Fibroblast of upper back skin (primary cell): Measurements from ENCODE around the gene ZDHHC14.

ENCODE experiments used
- DNase-seq: peaks from one replicate; pipeline ENCODE4 v3.0.0-alpha.2; 2013

Gene ZDHHC14

GRCh38 chr6:157493576-157493975, 112.6 kb downstream of the ZDHHC14 start:
- no peak for DNase-seq

- DNase-seq: no peak
These were observed 113.2 kb downstream of the ZDHHC14 start for GRCh38 chr6:157494132-157494710.

- DNase-seq: no peak
These were observed 115.6 kb downstream of the ZDHHC14 start for GRCh38 chr6:157496534-157497095.

- DNase-seq: no peak
These were observed 116.6 kb downstream of the ZDHHC14 start for GRCh38 chr6:157497579-157497978.

- DNase-seq: no peak
These were observed 117.8 kb downstream of the ZDHHC14 start for GRCh38 chr6:157498817-157499216.

- no peak for DNase-seq
These were observed 119.0 kb downstream of the ZDHHC14 start for GRCh38 chr6:157500022-157500421.

GRCh38 chr6:157503018-157503747, 122.2 kb downstream of the ZDHHC14 start:
- DNase-seq: no peak

- DNase-seq: no peak
These were observed 125.0 kb downstream of the ZDHHC14 start for GRCh38 chr6:157505912-157506491.

- no peak for DNase-seq
These were observed 129.6 kb downstream of the ZDHHC14 start for GRCh38 chr6:157510323-157511188.

- DNase-seq: no peak
These were observed 130.8 kb downstream of the ZDHHC14 start for GRCh38 chr6:157511682-157512381.

GRCh38 chr6:157512382-157512682, 131.3 kb downstream of the ZDHHC14 start:
- no peak for DNase-seq

GRCh38 chr6:157513004-157513603, 132.1 kb downstream of the ZDHHC14 start:
- no peak for DNase-seq

- no peak for DNase-seq
These were observed 132.9 kb downstream of the ZDHHC14 start for GRCh38 chr6:157513619-157514485.

- peak; percentile 23 for DNase-seq
These were observed 133.9 kb downstream of the ZDHHC14 start for GRCh38 chr6:157514659-157515496.

- DNase-seq: no peak
These were observed 135.5 kb downstream of the ZDHHC14 start for GRCh38 chr6:157516319-157517026.

- no peak for DNase-seq
These were observed 136.8 kb downstream of the ZDHHC14 start for GRCh38 chr6:157517601-157518359.

GRCh38 chr6:157518397-157519250, 137.6 kb downstream of the ZDHHC14 start:
- DNase-seq: peak; percentile 76
